UCSD-AML1 (cell line): ENCODE data around the gene AFTPH.
A peak's percentile ranks its signal among the peaks of the same experiment; 100 is the strongest.
"Not testable (repeated sequence)": the region's sequence is repeated elsewhere in the genome, so short reads cannot be mapped to it uniquely, and the experiment has no call there.

Experiments
- DNase-seq: peaks from one replicate; lab custom pipeline; 2025; ENCODE audit not compliant: unreplicated experiment; lab: John Stamatoyannopoulos, UW

Gene AFTPH

DNA sequence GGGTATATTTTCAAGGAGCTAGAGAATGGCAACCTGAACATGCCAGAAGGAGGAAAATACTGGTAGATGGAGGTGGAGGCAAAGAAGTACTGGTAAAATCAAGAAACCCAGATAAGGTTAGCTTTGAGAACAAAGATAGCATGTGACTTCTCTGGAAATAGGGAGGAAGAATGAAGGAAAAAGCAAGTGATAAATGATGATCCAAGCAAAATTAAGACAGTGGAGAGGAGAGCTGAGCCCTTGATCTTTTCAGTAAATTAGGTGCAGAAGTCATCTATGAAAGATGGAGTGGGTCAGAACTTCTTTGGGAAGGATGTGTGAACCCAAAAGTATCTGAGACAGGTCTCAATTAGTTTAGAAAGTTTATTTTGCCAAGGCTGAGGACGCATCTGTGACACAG, 25.7 kb upstream of the AFTPH start:
- DNase-seq, result no peak

DNA sequence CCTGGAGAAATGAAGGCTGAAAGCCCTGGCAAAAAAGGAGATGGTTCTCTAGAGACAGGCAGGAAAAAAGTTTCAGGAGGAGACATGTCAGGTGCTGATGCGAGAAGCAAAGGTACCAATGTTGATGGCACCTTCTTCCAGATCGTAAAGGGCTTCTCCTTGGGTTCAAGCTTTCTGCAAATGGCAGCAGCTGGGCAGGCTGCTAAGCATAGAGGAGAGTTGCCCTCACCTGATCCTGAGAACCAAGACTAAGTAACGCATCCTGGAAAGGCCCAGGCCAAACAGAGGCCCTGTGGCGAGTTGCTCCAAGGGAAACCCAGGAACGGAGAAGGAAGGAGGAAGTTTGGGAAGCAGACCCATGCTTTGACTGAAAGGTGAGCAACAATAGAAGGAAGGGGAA, 23.6 kb upstream of the AFTPH start:
- no peak for DNase-seq

DNA sequence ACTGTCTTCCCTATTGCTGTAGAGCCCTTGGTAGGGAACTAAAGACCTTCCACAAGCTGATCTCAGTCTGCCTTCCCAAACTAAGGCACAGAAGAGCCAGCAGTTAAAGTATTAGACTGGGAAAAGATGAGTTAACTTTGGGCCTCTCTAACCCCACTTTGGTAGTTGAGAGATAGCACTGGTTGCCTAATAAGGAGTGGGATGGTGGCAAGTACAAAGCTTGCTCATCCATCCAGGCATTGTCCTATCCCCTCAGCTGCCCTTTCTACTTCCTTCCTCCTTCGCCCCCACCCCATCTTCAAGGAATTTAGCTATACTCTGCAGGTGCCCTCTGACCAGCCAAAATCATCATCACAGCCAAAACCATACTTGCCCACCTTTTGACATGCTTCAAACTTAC, 22.2 kb upstream of the AFTPH start:
- DNase-seq, result no peak

DNA sequence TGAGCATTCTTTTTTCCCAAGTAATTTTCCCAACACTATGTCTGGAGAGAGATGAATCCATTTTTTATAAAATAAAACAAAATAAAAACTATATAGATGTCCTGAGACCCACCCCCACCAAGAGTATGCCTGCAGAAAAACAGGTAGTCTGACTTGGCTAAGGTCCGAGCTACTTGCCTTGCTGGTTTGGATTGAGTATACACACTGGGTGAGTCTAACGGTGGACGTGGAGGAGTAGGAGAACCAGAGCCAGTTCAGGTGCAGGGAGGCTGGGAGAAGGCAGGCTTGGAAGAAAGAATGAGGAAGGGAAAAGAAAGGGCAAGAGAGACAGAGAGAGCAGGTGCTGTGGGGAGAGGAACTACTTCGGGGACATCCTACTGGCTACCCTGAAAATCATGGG, 21.3 kb upstream of the AFTPH start:
- DNase-seq, result no peak

DNA sequence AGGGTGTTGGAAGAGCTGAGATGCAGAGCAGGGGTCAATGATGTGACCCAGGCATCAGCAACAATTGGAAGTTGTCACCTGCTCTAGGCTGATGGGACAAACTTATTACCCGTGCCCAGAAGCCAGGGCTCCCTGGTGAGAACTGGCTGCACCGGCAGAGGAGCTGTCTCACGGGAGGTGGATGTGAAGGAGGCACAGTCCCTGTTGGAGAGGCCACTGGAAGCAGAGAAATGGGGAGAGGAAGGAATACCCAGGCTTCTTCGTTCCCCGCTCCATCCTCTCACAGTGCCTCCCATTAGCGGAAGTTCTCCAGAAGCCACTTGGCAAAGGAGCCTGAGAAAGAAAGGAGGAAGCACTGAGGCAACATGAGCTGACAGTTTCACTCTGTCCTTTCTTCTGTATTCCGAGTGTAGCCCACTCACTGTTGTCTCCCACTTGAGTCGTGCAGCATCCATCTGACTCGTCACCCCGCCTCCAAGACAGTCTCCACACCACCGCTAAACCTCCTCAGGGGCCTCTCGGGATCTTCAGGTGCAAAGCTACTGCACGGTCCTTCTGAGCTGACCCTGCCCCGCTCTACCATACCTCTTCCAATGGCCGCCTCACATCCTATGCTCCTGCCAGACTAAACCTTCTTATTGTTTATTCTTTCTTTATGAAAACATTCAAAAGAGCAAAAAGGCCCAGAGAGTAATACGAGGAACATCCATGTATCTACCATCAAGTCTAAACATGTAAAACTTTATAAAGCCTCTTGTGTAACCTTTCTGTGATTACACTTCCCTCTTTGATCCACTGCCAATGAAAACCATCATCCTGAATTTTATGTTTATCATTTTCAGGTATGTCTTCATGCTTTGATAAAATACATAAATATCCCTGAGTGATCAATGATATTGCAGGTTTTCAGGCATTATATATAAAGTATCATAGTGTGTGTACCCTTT, 19.1 kb upstream of the AFTPH start:
- DNase-seq, result no peak

DNA sequence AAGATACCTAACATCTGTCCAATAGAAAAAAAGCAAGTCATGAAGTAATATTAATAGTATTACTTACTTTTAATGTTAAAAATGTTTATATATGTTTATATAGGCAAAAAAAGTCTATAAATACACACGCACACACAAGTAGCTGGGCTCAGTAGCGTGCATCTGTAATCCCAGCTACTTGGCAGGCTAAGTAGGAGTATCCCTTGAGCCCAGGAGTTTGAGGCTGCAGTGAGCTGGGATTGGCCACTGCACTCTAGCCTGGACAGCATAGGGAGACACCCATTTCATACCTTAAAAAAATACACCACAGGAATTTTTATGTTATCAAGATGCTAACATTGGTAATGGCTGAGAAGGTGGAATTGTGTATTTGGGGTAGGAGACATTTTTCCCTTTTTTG, 17.4 kb upstream of the AFTPH start:
- DNase-seq, result no peak

DNA sequence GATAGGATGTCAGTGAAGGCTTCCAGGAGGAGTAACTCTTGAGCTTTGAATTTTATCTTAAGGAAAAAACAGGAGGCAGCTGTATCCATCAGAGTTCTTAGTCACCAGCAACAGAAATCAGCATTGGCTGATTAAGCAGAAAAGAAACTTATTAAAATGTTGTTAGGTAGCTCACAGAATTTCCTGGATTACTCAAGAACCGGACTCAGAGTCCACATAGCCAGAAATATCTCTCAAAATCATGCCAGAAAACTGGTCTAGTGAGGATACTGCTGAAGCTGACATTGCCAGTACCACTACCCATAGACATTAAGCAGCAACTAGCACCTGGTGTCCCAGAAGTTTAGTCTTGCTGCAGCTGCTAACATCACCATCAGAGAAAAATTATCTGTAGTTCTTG, 10.1 kb upstream of the AFTPH start:
- DNase-seq, result no peak

DNA sequence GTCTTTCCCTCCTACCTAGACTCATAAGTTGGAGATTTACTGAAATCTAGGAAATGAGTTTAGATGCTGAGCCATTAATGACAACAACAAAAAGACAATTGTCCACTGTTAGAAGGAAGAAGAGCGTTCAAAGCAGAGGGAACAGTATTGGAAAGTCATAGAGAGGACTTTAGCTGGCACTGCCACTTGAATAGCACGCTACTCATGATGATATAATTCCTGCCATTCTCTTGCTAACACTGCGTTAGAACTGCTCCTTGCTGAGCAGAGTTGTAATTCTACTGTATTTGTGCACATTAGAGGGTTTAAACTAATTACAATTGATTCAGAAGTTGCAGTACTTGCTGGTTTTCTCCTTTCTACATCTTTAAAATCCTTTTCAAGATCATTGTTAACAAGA, 9.0 kb upstream of the AFTPH start:
- no peak for DNase-seq

DNA sequence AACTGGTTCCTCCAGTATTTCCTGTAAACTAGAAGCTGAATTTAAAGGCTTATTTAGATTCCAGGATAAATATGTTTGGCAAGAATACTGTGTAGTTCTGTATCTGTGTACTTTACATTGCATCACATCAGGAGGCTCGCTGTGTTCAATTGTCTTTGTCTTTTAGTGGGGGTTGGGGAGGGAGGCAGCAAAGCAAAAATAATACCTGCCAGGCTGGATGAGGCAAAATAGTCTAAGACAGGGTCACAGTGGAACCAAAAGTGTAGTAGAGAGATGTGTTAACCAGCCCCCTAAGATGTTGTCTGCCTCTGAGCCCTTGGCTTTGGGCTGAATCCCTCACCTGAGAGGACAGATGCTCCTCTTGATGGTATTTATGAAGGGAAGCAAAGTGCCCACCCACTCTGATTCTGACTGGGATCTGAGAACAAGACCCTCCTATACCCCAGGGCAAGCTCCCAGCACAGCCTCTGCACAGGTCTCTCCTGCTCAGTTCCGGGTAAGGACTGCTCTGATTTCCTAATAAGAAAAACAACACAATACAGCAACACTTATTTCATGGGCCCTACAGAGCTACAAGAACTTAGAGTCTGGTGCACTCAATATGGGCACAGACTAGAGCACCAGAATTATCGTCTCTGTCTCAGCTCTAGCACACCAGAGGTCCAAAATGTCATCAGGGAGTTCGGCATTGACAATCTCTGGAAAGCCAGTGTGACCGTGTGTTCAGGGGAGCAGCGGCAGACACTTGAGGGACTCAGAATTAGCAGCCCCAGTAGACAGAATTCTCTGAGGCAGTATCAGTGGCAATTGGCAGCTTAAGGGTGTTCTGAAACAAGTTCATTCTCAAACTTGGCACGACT, 7.2 kb upstream of the AFTPH start:
- no peak for DNase-seq

DNA sequence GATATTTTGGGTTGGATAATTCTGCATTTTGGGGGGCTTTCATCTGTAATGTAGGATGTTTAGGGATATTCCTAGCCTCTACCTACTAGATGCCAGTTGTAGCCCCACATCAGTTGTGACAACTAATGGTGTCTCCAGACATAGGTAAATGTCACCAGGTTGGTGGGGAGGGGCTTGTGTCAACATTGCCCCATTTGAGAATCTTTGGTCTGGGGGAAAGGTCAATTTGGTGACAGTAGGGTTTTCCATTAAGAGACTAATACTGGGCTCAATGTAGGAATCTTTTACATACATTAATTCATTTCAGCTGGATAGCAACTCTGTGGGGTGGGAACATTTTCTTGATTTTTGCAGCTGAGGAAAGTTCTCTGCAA, 6.6 kb upstream of the AFTPH start:
- DNase-seq, result no peak

DNA sequence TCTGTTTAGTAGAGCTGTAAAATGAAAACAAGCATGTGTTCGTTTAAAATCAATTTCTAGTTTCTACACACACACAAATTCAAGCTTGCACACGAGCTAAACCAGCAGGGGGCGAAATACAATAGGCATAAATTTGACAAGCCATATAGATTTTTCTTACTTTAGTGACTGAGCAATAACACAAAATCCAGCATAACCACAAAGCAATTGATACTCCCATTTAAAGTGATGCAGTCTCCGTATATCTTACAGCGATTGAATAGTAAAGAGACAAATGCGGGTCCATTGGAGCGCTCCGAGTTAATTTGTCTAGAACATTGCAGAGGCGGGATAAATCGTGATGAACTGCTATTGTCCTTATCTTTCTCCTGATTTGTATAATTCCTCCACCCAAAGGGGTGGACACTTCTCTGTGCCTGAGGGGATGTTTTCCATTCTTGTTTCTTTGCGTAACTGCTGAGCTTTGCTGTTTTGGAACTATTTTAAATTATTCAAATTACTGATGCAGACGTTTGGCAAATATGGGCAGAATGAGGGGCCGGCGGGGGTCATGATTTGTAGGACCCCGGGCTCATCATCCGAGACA, 1.2 kb upstream of the AFTPH start:
- DNase-seq, result peak; percentile 45

DNA sequence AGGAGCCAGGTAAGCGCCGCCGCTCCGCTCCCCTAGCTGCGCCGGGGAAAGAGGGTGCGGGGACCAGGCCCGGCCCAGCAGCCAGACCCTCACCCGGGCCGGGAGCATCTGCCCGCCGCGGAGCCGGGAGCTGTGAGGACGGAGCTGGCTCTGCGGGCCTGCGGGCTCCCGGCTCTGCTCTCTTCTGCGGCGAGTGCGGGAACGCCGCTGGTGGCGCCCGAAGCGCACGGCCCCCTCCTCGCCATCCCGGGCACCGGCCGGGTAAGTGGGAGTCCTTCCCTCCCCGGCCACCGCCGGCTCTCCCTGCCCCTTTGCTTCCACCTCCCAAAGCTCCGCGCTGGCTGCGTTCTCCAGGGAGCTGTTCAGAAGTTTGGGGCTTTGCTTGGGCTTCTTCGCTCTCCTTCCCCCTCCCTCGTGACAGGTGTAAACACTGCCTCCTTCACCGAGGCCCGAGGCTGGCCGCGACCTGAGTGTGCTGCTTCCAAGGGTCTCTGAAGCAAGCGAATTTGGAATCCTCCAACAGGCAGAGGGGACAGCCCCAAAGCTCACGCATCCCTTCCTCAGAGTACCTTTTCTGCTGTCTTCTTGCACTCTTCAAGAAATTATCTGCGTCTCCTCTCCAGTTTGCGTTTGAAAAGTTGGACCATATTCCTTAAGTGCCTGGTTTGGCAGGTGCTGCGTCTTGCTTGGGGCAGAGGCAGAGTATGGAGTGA, 632 bp downstream of the AFTPH start:
- no peak for DNase-seq

DNA sequence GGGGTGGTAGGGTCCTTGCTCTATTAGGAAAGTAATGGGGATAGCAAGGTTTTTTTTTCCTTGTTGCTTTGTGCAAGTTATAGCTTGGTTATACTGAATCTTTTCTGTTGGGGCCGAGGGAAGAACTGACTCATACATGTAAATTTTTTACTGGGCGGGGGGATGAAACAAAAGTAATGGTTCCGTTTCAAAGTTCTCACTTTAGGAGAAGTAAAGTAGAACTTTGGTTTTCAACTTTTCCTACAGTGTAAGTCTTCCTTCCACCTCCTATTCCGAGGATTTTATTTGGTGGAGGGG, 1.1 kb downstream of the AFTPH start:
- no peak for DNase-seq

DNA sequence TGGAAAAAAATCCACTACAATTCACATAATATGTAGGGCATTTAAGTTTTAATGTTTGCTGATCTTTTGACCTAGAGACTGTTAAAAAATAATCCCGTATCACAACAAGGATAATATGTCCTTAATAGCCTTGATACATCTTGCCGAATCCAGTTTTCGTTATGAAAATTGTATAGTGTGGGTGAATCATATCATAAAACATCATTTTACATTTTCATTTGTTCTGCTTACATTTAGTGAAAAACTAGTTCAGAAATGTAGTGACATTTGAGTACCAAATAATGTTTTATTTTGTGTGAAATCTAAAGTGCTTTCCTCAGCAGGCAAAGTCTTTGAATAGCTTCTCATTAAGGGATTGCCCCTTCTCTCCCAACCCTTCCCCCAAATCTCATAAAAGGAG, 1.9 kb downstream of the AFTPH start:
- DNase-seq, result no peak

DNA sequence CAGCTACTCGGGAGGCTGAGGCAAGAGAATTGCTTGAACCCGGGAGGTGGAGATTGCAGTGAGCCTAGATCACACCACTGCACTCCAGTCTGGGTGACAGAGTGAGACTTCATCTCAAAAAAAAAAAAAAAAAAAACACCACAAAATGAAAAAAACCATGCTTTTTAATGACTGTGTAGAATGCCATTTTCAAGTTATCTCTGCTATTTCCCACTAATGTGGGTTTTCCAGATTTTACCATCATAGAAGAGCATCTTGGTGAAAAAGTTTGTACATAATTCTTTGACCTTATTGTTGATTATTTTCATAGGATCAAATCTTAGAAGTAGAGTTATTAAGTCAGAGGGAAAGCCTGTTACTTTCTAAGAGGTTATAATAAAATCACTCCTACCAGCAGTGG, 6.8 kb downstream of the AFTPH start:
- not testable (repeated sequence) for DNase-seq

DNA sequence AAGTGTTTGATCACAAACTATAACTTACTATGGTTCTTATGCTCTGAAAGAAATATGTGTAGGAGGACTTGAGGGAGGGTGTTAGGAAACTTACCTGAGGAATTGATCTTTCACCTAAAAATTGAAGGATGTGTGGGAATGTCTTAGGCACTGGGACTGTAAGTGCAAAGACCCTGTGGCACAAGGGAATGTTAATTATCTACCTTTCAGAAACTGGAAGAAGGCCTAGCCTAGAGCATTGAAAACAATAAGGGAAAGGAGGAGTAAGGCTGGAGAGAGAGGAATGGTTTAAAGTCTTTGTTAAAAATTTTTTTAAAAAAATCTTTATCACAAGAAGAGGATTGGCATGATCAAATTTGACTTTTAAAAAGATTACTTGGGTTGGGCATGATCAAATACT, 7.9 kb downstream of the AFTPH start:
- DNase-seq, result no peak

DNA sequence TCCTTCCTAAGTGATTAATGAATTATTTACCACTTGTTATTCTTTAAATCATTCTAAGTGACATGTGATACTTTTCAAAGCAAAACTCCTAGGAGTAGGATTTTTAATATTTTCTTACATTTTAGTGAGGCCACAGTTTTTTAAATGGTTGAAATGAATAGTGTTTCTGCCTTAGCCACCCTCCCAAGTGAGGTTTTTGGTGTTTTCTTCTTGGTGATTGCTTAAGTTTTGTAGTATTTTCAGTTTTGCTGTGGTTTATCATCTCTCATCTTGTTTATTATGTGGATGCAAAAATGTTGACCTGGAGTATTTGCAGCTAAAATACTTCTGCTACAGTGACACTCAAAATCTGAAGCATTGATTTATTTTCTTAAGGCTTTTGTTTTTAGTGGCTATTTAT, 9.8 kb downstream of the AFTPH start:
- no peak for DNase-seq

DNA sequence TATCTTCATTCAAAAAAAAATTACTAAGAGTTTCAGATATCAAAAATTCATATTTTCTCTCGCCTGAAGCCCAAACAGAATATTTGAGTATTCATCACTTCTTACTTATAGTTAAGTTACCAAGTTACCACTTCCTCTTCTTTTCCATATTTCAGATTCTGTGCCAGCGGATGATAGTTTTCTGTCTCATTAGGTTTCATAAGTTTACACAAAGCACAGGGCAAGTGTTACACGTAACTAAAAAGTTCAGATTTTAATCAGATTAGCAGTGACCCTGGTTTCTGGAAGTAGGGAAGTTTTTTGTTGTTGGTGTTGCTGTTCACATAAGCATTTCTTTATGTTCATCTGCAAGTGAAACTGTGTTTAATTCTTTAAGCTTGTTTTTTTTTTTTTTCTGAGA, 10.2 kb downstream of the AFTPH start:
- DNase-seq, result no peak

DNA sequence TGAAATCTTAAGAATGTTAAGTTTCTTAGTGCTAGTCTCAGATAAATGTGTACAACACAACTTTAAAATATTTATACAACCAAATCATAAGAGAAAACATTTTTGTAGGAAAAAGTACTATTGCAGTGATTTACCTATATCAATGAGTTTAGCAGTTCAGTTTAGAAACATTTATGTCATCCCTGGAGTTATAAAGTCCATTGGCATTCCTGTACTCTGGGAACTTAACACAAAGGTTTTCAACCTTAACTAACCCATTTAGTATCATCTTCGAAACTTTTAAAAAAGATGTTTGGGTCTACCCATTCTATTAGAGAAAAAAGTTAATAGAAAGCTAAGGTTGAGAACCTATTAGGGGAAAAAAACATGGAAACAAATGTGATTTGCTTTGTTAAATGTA, 10.9 kb downstream of the AFTPH start:
- DNase-seq, result no peak

DNA sequence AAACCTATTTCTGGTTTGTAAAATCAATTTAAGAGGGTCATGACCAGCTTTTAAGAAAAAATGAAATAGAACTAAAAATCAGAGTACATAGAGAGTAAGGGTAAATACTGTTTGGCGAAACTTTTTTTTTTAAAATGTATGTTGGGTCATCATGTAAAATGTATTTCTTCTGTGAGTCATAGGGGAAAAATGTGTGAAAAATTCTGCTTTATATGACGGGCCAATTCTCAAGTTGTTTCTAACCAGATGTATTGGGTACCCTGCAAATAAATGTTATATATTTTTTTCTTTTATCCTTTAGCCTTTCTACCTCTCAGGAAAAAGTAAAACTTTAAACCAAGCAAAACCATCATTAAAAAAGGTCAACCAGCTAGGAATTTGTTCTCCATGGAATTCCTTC, 13.9 kb downstream of the AFTPH start:
- no peak for DNase-seq

DNA sequence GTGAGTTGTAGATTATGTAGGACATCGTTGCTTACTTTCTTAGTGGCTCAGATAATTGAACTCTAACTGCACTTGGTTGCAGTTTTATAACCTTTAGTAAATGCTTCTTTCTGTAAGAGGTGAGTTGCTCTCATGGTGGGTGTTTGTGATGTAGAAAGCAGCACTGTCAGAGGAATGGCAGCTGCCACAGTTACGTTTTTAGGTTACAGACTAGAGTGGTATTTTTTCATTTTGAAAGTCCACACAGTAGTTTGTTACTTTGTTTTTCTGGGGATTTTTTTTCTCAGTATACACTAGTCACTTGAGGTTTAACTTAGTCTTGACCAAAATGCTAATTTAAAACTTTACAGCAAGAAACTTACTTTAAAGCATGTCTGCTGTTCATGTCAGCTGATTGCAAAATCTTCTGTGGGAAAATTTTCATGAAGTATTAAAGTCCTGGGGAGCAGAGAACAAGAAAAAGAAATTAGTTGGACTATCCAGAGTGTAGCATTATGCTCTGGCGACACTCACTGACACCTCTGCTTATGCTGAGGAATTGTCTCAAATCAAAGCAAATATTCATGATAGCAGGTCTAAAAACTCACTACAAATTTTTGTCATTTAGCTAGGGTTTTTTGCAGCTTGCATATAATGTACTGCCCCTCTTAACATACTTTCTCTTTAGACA, 14.8 kb downstream of the AFTPH start:
- DNase-seq, result no peak
